Medulla oblongata (tissue), 1 donor: ENCODE data around the gene ABCA8.
"Not testable (repeated sequence)": the region's sequence is repeated elsewhere in the genome, so short reads cannot be mapped to it uniquely, and the experiment has no call there.

ENCODE experiments used
- DNase-seq: peaks from one replicate; pipeline ENCODE4 v3.0.0-alpha.2; 2015; ENCODE audit errors: extremely low spot score

Gene ABCA8

GRCh38 chr17:68829211-68829610, 126.0 kb downstream of the ABCA8 start:
- DNase-seq, result peak; percentile 59

DNA sequence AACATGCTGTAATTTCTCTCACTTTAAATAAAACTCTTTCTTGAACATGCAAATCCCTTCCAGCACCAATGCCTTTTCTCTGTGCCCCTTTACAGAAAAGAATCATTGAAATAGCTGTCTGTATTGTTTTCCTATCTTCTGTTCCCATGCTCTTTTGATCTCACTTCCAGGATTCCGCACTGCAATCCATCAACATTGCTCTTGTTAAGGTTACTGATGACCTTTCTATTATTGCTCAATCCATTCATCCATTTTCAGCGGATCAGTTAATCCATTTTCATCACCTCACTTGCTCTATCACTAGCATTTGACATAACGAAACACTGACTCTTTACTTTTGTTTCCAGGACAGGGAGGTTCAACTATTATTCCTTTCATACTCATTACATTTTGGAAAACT, 130.5 kb downstream of the ABCA8 start:
- no peak for DNase-seq

GRCh38 chr17:68824185-68824584, 131.0 kb downstream of the ABCA8 start:
- not testable (repeated sequence) for DNase-seq

GRCh38 chr17:68822719-68823289, 132.4 kb downstream of the ABCA8 start:
- no peak for DNase-seq

DNA sequence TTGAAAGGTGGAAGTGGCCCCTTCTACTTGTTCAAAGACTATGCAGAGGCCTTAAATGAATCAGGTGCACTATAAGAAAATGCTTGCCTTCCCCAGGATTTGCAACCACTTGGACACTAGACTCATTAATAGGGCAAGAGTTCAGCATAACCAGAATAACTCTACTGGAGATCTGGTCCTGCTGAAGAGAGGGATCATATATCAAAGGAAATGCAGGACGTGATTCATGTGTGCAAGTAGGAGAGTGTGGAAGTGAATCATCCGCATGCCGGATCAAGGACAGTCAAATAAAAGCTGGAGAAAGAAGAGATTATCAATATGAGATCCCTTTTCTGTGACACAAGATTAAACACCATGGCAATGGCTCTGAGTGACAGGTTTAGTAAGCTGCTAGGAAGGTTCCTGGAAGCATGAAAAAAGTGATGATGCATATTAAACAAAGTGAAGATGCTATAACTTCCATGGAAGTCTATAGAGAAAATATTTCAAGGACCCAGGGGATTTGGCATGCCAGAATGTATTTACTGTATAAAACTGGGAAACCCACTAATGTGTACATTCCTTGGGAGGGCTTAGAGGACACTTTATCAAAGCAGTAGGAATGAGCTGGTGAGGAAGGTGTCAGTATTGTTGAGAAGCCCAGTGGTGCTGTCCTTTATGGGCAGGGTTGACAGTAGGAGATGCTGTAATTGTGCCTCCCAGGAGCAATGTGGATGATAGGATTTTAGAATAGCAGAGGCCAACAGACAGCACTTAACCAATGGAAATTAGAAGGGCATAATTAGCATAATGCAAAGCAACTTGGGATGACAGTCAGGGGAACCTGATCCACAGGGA, 133.1 kb downstream of the ABCA8 start:
- no peak for DNase-seq

GRCh38 chr17:68820825-68821481, 134.2 kb downstream of the ABCA8 start:
- DNase-seq, result no peak

DNA sequence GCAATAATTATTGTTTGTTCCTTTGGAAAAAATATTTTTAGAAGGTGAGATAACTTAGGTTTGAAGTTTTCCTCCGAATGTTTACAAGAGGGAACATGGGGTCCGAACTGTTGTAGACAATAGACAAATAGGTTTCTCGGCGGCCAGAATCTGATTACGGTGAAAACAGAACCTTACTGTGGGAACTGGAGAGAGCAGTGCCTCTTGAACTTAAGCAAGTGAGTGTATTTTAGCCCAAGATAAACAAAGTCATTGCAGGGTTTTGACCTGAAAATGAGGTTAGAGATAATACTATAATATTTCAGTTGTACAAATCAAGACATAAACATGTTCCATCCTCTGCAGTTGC, 134.7 kb downstream of the ABCA8 start:
- no peak for DNase-seq

GRCh38 chr17:68819465-68819864, 135.7 kb downstream of the ABCA8 start:
- no peak for DNase-seq
